HG03175 (cell line): ENCODE measurements around the gene SEC22C.

Experiments used
- ATAC-seq: cut with Tn5 transposase; IDR thresholded peaks from one replicate; pipeline ENCODE4 v1.9.1; 2021; ENCODE audit warnings: mild to moderate bottlenecking, moderate library complexity; ENCODE audit not compliant: unreplicated experiment

SEC22C gene

GRCh38 chr3:42539871-42540714 is 41.7 kb downstream of the SEC22C start:
- ATAC-seq = peak; percentile 52

- ATAC-seq = no peak
These were observed 44.4 kb downstream of the SEC22C start for GRCh38 chr3:42537350-42537749.

- ATAC-seq = no peak
These were observed 45.6 kb downstream of the SEC22C start for GRCh38 chr3:42535981-42536784.

- no peak for ATAC-seq
These were observed 48.4 kb downstream of the SEC22C start for GRCh38 chr3:42533161-42533897.

GRCh38 chr3:42532229-42532628 is 49.5 kb downstream of the SEC22C start:
- no peak for ATAC-seq

GRCh38 chr3:42531470-42531869 is 50.3 kb downstream of the SEC22C start:
- ATAC-seq = no peak

GRCh38 chr3:42530073-42530472 is 51.7 kb downstream of the SEC22C start:
- ATAC-seq = no peak

GRCh38 chr3:42529468-42529867 is 52.3 kb downstream of the SEC22C start:
- ATAC-seq = no peak

- no peak for ATAC-seq
These were observed 54.3 kb downstream of the SEC22C start for GRCh38 chr3:42527368-42527917.

GRCh38 chr3:42526616-42527367 is 55.0 kb downstream of the SEC22C start:
- no peak for ATAC-seq

GRCh38 chr3:42525736-42526345 is 55.9 kb downstream of the SEC22C start:
- no peak for ATAC-seq

GRCh38 chr3:42525212-42525611 is 56.6 kb downstream of the SEC22C start:
- no peak for ATAC-seq

- no peak for ATAC-seq
These were observed 57.0 kb downstream of the SEC22C start for GRCh38 chr3:42524751-42525150.

GRCh38 chr3:42520906-42521305 is 60.9 kb downstream of the SEC22C start:
- ATAC-seq = no peak

GRCh38 chr3:42520336-42520735 is 61.4 kb downstream of the SEC22C start:
- no peak for ATAC-seq

- ATAC-seq = no peak
These were observed 62.2 kb downstream of the SEC22C start for GRCh38 chr3:42519568-42519962.

- ATAC-seq = no peak
These were observed 62.8 kb downstream of the SEC22C start for GRCh38 chr3:42518800-42519567.

- no peak for ATAC-seq
These were observed 64.7 kb downstream of the SEC22C start for GRCh38 chr3:42517117-42517516.

- no peak for ATAC-seq
These were observed 65.3 kb downstream of the SEC22C start for GRCh38 chr3:42516443-42516842.
